Mesothelial cell of epicardium (in vitro differentiated cells): Measurements from ENCODE around the gene SLITRK2. TPM values are rescaled to one million over a fixed set of nuclear protein-coding genes. Genes with fewer than 3 reads are reported as not detected.

ENCODE experiments used
- DNase-seq, 2 experiments: peaks; one replicate each; pipeline ENCODE4 v3.0.0; 2021; ENCODE audit warnings: low spot score in 2 of 2; ENCODE audit not compliant: unreplicated experiment in 2 of 2
- H3K27ac Mint-ChIP-seq: 2 replicates; pipeline ENCODE4 v1.8.0; 2021; ENCODE audit warnings: mixed read lengths
- H3K27me3 Mint-ChIP-seq: 2 replicates; pipeline ENCODE4 v1.8.0; 2021; ENCODE audit warnings: low read depth, mixed read lengths
- H3K36me3 Mint-ChIP-seq: 2 replicates; pipeline ENCODE4 v1.8.0; 2021; ENCODE audit warnings: mixed read lengths
- H3K4me1 Mint-ChIP-seq: 2 replicates; pipeline ENCODE4 v1.8.0; 2021; ENCODE audit warnings: mixed read lengths
- H3K4me3 Mint-ChIP-seq: 2 replicates; pipeline ENCODE4 v1.8.0; 2021; ENCODE audit warnings: mild to moderate bottlenecking, moderate library complexity, mixed read lengths
- H3K9me3 Mint-ChIP-seq: 2 replicates; pipeline ENCODE4 v1.8.0; 2021; ENCODE audit warnings: mixed read lengths
- CTCF ChIP-seq: fragments of 200-600 bp; sonication (generic); IDR thresholded peaks from one replicate; pipeline ENCODE4 v1.5.0; 2021; ENCODE audit warnings: antibody characterized with exemption; ENCODE audit not compliant: unreplicated experiment
- total RNA-seq: library from RNA; stranded (reverse); gene quantifications from 3 replicates; pipeline ENCODE4 v1.2.1, GENCODE V29; 2021

SLITRK2 gene
- total RNA-seq, 1 donor from 2014 or later: 0.85 TPM

GRCh38 chrX:145816601-145817315 lies 871 bp upstream of the SLITRK2 start:
- no peaks in the 10 kb centered on the region for H3K36me3 Mint-ChIP-seq
- no peak overlapping the region for H3K27ac Mint-ChIP-seq
- no peak for DNase-seq
- peaks cover 86% of the 10 kb centered on the region for H3K27me3 Mint-ChIP-seq
- H3K4me1 Mint-ChIP-seq: peaks cover 17% of the 10 kb centered on the region
- H3K4me3 Mint-ChIP-seq: peak overlapping the region; percentile 24
- H3K9me3 Mint-ChIP-seq: peaks cover 8% of the 10 kb centered on the region
- TF ChIP-seq CTCF: no peak

DNA sequence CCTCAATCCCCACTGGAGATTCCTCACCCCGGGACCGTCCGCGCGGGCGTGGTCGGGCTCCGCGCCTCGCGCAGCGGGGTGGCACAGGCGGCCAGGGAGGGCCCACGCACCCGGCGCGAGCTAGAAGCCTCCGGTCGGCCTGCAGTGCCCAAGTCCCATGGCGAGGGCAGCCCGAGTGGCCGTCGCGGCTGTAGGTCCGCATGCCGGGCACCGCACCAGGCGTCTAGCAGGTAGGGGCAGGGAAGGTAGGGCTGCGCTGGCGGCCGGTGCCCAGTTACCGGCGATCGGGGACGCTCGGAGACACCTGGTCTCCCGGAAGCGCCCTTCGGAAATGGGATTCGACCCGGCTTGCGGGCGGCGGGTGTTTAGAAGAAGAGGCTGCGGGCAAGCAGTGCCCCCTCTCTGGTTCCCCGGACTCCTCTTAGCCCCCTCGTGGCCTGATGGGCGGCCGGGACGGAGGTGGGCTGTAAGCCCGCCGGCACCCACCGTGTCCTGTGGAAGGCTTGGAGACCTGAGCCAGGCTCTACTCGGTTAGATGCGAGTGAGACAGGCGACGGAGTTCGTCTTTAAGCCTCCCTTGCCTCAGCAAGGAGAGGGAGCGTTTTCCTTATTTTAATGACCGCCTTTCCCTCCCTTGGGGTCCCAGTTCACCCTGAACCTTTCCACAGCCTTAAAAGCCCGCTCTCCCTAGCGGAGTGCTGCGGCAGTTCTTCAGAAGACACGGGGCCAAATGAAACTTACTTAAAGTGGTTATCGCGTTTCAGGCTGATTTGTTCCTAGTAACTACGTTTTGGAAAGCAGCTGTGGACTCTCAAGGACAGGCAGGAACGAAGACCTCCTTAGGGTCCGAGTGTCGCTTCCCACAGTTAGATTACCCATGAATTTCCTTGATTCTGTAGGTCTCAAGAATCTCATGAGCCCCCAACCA lies 821 bp downstream of the SLITRK2 start:
- no peaks in the 10 kb centered on the region for H3K9me3 Mint-ChIP-seq
- H3K27ac Mint-ChIP-seq: no peak overlapping the region
- DNase-seq: no peak
- no peaks in the 10 kb centered on the region for H3K36me3 Mint-ChIP-seq
- TF ChIP-seq CTCF: no peak
- peak overlapping the region; percentile 51 for H3K4me3 Mint-ChIP-seq
- peaks cover 21% of the 10 kb centered on the region for H3K4me1 Mint-ChIP-seq
- H3K27me3 Mint-ChIP-seq: peaks cover 90% of the 10 kb centered on the region

DNA sequence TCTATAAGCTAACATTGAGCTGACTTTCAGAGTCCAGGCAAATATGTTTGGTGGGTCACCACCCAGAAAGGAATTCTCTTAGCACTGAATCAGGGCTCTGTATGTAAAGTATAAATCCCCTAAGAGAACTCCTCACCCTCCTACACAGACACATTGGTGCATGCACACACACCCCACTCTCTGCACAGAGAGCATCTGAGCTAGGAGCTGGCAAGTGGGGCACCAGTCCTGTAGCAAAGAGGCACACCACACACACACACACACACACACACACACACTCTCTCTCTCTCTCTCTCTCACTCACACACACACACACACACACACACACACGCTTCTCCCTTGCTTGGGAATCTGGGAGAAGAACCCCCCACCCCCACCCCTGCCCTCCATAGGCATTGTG lies 3.2 kb downstream of the SLITRK2 start:
- Mint-ChIP-seq H3K36me3 (no peaks in the 10 kb centered on the region), H3K4me3 (no peak overlapping the region), H3K27ac (no peak overlapping the region), H3K9me3 (no peaks in the 10 kb centered on the region), H3K27me3 (peaks cover 91% of the 10 kb centered on the region), H3K4me1 (peaks cover 17% of the 10 kb centered on the region)
- DNase-seq: no peak
- no peak for TF ChIP-seq CTCF

DNA sequence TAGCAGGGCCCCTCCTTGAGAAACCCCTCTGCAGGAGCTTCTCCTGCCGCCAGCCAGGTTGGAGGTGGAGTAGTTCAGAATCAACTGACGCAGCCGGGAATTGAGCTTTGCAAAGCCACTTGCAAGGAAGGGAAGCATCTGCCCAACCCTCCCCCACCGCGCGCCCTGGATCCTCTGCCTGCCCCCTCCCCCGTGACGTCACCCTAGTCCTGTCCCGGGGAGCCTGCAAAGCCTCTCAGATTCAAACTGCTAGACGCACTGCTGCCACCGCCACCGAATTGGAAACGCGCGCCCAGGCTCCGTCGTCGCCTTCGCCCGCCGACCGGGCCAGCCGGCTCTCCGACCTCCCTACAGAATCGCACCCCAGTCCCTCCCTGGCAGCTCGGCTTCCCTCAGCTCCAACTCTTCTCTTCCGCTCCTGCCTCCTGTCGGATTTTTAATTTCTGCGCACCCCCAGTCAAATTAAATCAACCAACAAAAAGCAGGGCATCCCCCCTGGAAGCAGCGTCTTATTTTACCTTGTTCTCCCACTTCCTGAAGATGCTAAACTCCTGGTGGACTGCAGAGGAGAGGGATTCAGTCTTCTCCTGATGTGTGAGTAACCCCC lies 3.8 kb downstream of the SLITRK2 start:
- Mint-ChIP-seq H3K27ac (no peak overlapping the region), H3K4me3 (peak overlapping the region; percentile 66), H3K9me3 (peaks cover under 1% of the 10 kb centered on the region), H3K4me1 (peaks cover 16% of the 10 kb centered on the region), H3K27me3 (peaks cover 88% of the 10 kb centered on the region), H3K36me3 (no peaks in the 10 kb centered on the region)
- TF ChIP-seq CTCF: no peak
- DNase-seq: no peak

- H3K27me3 Mint-ChIP-seq: peaks cover 85% of the 10 kb centered on the region
- peaks cover 13% of the 10 kb centered on the region for H3K4me1 Mint-ChIP-seq
- no peak for TF ChIP-seq CTCF
- H3K9me3 Mint-ChIP-seq: peaks cover 7% of the 10 kb centered on the region
- no peak overlapping the region for H3K27ac Mint-ChIP-seq
- H3K36me3 Mint-ChIP-seq: no peaks in the 10 kb centered on the region
- DNase-seq: no peak
- peak overlapping the region; percentile 66 for H3K4me3 Mint-ChIP-seq
Observed at GRCh38 chrX:145821898-145822571, 4.4 kb downstream of the SLITRK2 start.
